ENCODE results near the gene APOL3.

- TF ChIP-seq POLR2A (IDR thresholded peaks at IDR 0.05; ENCODE audit: low read length), result no peak
- no peak for TF ChIP-seq GATA1 (IDR thresholded peaks at IDR 0.05; ENCODE audit: low read depth, low read length)
Measured at GRCh38 chr22:36155702-36156101, 4.9 kb downstream of the APOL3 start.
